Stimulated activated naive CD8-positive, alpha-beta T cell treated with anti-CD3 and anti-CD28 coated beads, Interleukin-15, Interleukin-2, amounts not matched to agents 100 ng/mL and 50 ng/mL, for 24 hours (primary cell): Measurements from ENCODE around the gene USP15.
"Not testable (repeated sequence)": the region's sequence is repeated elsewhere in the genome, so short reads cannot be mapped to it uniquely, and the experiment has no call there.

ENCODE experiments used
- H3K27ac Mint-ChIP-seq: one replicate; pipeline ENCODE4 v1.8.0; 2021; ENCODE audit warnings: mild to moderate bottlenecking, mixed read lengths
- H3K27me3 Mint-ChIP-seq: one replicate; pipeline ENCODE4 v1.8.0; 2021; ENCODE audit warnings: mixed read lengths
- H3K36me3 Mint-ChIP-seq: one replicate; pipeline ENCODE4 v1.8.0; 2021; ENCODE audit warnings: low read depth, mixed read lengths
- H3K4me1 Mint-ChIP-seq: one replicate; pipeline ENCODE4 v1.8.0; 2021; ENCODE audit warnings: low read depth, mixed read lengths
- H3K4me3 Mint-ChIP-seq: one replicate; pipeline ENCODE4 v1.8.0; 2021; ENCODE audit warnings: mild to moderate bottlenecking, mixed read lengths
- H3K9me3 Mint-ChIP-seq: one replicate; pipeline ENCODE4 v1.8.0; 2021; ENCODE audit warnings: mixed read lengths

The USP15 gene

GRCh38 chr12:62345667-62346066, 85.5 kb downstream of the USP15 start:
- H3K4me1 Mint-ChIP-seq = peaks cover 35% of the 10 kb centered on the region
- peaks cover 56% of the 10 kb centered on the region for H3K36me3 Mint-ChIP-seq
- no peaks in the 10 kb centered on the region for H3K27me3 Mint-ChIP-seq
- peaks cover 13% of the 10 kb centered on the region for H3K9me3 Mint-ChIP-seq
- no peak overlapping the region for H3K4me3 Mint-ChIP-seq
- H3K27ac Mint-ChIP-seq = no peak overlapping the region

DNA sequence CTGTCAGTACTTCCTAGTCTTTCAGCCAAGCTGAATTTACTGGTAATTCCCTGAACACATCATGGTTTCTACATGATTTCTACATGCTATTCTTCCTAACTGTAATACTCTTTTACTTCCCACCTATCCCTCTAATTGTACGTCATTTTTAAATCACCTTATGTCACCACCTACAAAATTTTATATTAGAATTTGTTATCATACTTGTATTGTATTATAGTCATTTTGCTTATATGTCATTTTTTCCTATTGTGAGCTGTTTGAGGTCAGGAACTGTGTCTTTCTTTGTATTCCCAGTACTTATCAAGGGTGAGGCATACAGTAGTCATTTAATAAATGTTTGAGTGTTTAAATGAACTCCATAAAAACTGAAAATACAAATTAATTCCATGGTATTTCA, 86.6 kb downstream of the USP15 start:
- Mint-ChIP-seq H3K27me3 (no peaks in the 10 kb centered on the region), H3K36me3 (peaks cover 44% of the 10 kb centered on the region), H3K9me3 (peaks cover 9% of the 10 kb centered on the region), H3K4me1 (peaks cover 24% of the 10 kb centered on the region), H3K27ac (peak overlapping the region; percentile 34), H3K4me3 (no peak overlapping the region)

- Mint-ChIP-seq H3K27ac (no peak overlapping the region), H3K27me3 (no peaks in the 10 kb centered on the region), H3K4me3 (no peak overlapping the region), H3K4me1 (peaks cover 20% of the 10 kb centered on the region), H3K36me3 (peaks cover 35% of the 10 kb centered on the region), H3K9me3 (peaks cover 9% of the 10 kb centered on the region)
Measured at GRCh38 chr12:62347922-62348650, 87.9 kb downstream of the USP15 start.

DNA sequence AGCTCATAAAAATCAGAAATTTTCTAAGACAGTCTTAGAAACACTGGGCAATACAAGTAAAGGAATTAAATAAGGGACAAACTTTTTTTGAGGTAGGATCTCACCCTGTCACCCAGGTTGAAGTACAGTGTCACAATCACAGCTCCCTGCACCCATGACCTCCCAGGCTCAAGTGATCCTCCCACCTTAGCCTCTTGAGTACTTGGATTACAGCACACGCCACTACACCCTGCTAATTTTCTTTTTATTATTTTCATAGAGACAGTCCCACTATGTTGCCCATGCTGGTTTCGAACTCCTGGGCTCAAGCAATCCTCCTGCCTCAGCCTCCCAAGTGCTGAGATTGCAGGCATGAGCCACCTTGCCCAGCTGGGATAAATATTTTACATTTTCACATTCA, 90.3 kb downstream of the USP15 start:
- Mint-ChIP-seq H3K4me1 (peaks cover 10% of the 10 kb centered on the region), H3K9me3 (peaks cover 2% of the 10 kb centered on the region), H3K27ac (no peak overlapping the region), H3K27me3 (no peaks in the 10 kb centered on the region), H3K4me3 (no peak overlapping the region), H3K36me3 (peaks cover 26% of the 10 kb centered on the region)

DNA sequence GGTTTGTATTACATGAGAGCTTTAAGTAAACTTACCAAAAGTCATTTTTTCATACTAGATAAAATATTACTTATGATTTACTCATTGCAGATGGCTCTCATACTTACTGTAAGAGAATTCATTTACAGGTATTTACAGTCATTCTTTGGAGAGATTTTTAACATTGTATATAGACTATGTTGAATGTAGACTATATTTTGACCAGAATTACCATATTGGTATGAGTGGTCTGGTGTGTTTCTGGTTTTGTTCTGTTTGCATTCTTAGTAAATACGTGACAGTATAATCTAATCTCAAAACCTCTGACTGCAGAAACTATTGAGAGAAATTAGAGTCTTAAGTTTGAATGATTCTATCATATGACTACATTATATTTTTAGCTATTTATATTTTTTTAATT, 91.1 kb downstream of the USP15 start:
- H3K4me1 Mint-ChIP-seq = peaks cover 6% of the 10 kb centered on the region
- H3K4me3 Mint-ChIP-seq = no peak overlapping the region
- H3K9me3 Mint-ChIP-seq = no peaks in the 10 kb centered on the region
- H3K36me3 Mint-ChIP-seq = peaks cover 30% of the 10 kb centered on the region
- H3K27me3 Mint-ChIP-seq = no peaks in the 10 kb centered on the region
- H3K27ac Mint-ChIP-seq = no peak overlapping the region

DNA sequence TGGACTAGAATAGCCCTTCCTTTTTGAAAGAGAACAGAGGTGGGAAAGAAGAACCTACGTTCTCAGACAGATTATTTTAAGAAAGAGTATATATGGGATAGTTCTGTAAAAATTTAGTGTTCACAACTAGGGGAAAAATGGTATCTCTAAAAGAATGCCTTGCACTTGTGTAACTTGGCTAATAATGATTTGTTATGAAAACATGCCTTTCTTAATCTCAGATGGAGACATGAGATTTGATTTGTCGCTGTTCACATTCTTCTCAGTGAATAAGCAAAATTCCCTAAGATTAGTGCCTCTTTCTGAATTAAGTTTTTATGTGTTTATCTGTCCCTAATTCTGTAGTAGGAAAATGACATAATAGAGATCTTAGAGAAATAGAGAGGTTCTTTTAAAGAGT, 100.8 kb downstream of the USP15 start:
- Mint-ChIP-seq H3K27me3 (no peaks in the 10 kb centered on the region), H3K4me3 (no peak overlapping the region), H3K9me3 (peaks cover 12% of the 10 kb centered on the region), H3K4me1 (peaks cover 11% of the 10 kb centered on the region), H3K36me3 (peaks cover 70% of the 10 kb centered on the region), H3K27ac (no peak overlapping the region)

GRCh38 chr12:62363506-62363905, 103.3 kb downstream of the USP15 start:
- Mint-ChIP-seq H3K4me3 (no peak overlapping the region), H3K4me1 (peaks cover 31% of the 10 kb centered on the region)

GRCh38 chr12:62364697-62365096, 104.5 kb downstream of the USP15 start:
- peaks cover 35% of the 10 kb centered on the region for H3K4me1 Mint-ChIP-seq
- peaks cover 16% of the 10 kb centered on the region for H3K9me3 Mint-ChIP-seq
- not testable (repeated sequence) for H3K27ac Mint-ChIP-seq, H3K27me3 Mint-ChIP-seq, H3K4me3 Mint-ChIP-seq
- H3K36me3 Mint-ChIP-seq = peaks cover 80% of the 10 kb centered on the region

More at GRCh38 chr12:62363506-62363905, 103.3 kb downstream of the USP15 start:
- H3K27me3 Mint-ChIP-seq = no peaks in the 10 kb centered on the region
- H3K36me3 Mint-ChIP-seq = peaks cover 78% of the 10 kb centered on the region
- no peak overlapping the region for H3K27ac Mint-ChIP-seq
- peaks cover 16% of the 10 kb centered on the region for H3K9me3 Mint-ChIP-seq

DNA sequence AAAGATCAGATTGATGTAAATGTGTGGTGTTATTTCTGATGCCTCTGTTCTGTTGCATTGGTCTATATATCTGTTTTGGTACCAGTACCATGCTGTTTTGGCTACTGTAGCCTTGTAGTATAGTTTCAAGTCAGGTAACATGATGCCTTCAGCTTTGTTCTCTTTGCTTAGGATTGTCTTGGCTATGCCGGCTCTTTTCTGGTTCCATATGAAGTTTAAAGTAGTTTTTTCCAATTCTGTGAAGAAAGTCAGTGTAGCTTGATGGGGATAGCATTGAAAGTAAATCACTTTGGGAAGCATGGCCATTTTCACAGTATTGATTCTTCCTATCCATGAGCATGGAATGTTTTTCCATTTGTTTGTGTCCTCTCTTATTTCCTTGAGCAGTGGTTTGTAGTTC, 105.6 kb downstream of the USP15 start:
- not testable (repeated sequence) for H3K27ac Mint-ChIP-seq, H3K4me3 Mint-ChIP-seq, H3K27me3 Mint-ChIP-seq
- Mint-ChIP-seq H3K36me3 (peaks cover 88% of the 10 kb centered on the region), H3K9me3 (peaks cover 16% of the 10 kb centered on the region), H3K4me1 (peaks cover 39% of the 10 kb centered on the region)

GRCh38 chr12:62368430-62369223, 108.4 kb downstream of the USP15 start:
- not testable (repeated sequence) for H3K27ac Mint-ChIP-seq

GRCh38 chr12:62370189-62370588, 110.0 kb downstream of the USP15 start:
- no peaks in the 10 kb centered on the region for H3K27me3 Mint-ChIP-seq
- H3K4me1 Mint-ChIP-seq = peaks cover 49% of the 10 kb centered on the region
- peaks cover 8% of the 10 kb centered on the region for H3K9me3 Mint-ChIP-seq
- peaks cover 67% of the 10 kb centered on the region for H3K36me3 Mint-ChIP-seq
- no peak overlapping the region for H3K4me3 Mint-ChIP-seq
- H3K27ac Mint-ChIP-seq = no peak overlapping the region

More at GRCh38 chr12:62368430-62369223, 108.4 kb downstream of the USP15 start:
- Mint-ChIP-seq H3K9me3 (peaks cover 14% of the 10 kb centered on the region), H3K36me3 (peaks cover 74% of the 10 kb centered on the region), H3K4me1 (peaks cover 48% of the 10 kb centered on the region)
- H3K27me3 Mint-ChIP-seq, H3K4me3 Mint-ChIP-seq: not testable (repeated sequence)

DNA sequence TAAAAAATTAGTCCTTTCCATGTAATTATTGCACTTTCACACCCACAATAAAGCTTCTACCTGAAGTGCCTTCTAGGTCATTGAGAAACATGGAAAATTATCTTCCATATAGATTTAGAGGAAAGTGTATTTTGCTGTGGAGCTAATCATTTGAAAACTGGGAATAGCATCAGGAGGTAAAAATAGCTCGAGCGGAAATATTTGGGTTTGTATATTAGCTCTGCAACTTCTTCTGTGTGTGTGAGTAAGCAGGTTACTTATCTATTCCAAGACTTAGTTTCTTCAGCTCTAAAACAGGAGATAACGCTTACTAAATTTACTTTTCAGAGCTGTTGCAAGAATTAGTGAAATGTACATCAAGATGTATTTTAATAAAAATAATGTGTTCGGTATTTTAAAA, 111.5 kb downstream of the USP15 start:
- Mint-ChIP-seq H3K9me3 (no peaks in the 10 kb centered on the region), H3K4me1 (peaks cover 41% of the 10 kb centered on the region), H3K4me3 (no peak overlapping the region), H3K36me3 (peaks cover 57% of the 10 kb centered on the region), H3K27ac (no peak overlapping the region), H3K27me3 (no peaks in the 10 kb centered on the region)

GRCh38 chr12:62372134-62372533, 111.9 kb downstream of the USP15 start:
- H3K4me3 Mint-ChIP-seq = no peak overlapping the region
- H3K36me3 Mint-ChIP-seq = peaks cover 57% of the 10 kb centered on the region
- no peak overlapping the region for H3K27ac Mint-ChIP-seq
- H3K4me1 Mint-ChIP-seq = peaks cover 37% of the 10 kb centered on the region
- H3K9me3 Mint-ChIP-seq = no peaks in the 10 kb centered on the region
- no peaks in the 10 kb centered on the region for H3K27me3 Mint-ChIP-seq

GRCh38 chr12:62372825-62373224, 112.6 kb downstream of the USP15 start:
- Mint-ChIP-seq H3K36me3 (peaks cover 51% of the 10 kb centered on the region), H3K4me3 (no peak overlapping the region), H3K27ac (no peak overlapping the region), H3K27me3 (no peaks in the 10 kb centered on the region), H3K4me1 (peaks cover 31% of the 10 kb centered on the region), H3K9me3 (no peaks in the 10 kb centered on the region)

- no peaks in the 10 kb centered on the region for H3K27me3 Mint-ChIP-seq
- H3K4me1 Mint-ChIP-seq = peaks cover 33% of the 10 kb centered on the region
- no peak overlapping the region for H3K27ac Mint-ChIP-seq
- no peak overlapping the region for H3K4me3 Mint-ChIP-seq
- peaks cover 34% of the 10 kb centered on the region for H3K36me3 Mint-ChIP-seq
- H3K9me3 Mint-ChIP-seq = no peaks in the 10 kb centered on the region
Measured at GRCh38 chr12:62375603-62376002, 115.4 kb downstream of the USP15 start.
